ENCODE measurements around the gene EIF6. TPM values are rescaled to one million over a fixed set of nuclear protein-coding genes. Genes with fewer than 3 reads are reported as not detected.

Gene EIF6
- total RNA-seq, 1 donor from 2014 or later = 226 TPM

DNA sequence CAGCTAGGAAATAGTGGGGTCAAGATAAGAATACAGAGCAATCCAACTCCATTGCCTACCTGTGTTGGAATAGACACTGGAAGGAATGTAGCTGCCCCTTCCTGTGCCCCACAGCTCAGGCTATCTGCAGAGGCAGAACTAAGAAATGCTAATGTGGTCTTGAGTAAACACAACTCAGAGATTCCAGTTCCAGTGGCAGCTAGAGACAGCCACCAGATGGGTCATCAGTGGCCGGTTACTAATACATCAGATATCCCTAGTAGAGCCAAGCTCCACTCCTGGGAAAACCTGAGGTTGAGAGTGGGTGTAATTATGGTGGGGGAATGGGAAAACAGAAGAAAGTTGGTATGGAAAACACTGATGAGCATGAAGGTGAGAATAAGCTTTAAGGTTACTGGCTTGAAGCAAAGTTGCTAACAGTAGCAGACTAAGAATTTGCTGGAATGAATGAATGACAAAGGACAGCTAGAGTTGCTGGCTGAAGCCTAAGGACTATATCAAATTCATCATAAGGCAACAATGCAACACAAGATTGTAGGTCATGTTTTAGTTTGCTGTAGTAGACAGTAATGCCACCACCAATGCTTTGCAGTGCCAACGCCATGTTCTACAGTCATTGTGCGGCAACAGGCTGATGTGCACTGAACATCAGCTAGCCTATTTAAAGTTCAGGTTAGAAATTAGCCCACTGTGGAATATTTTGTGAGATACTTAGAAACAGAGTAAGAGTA, 36.0 kb upstream of the EIF6 start:
- Histone ChIP-seq H3K27me3 (ENCODE audit: control insufficient read depth, insufficient read depth, low read length) (no peaks in the 10 kb centered on the region), H3K36me3 (ENCODE audit: control insufficient read depth, insufficient read depth, low read length) (no peaks in the 10 kb centered on the region), H3K4me3 (ENCODE audit: low read depth, low read length) (no peak overlapping the region)
- FAIRE-seq = no peak
- DNase-seq (ENCODE audit: low read depth) = peak; percentile 62
- TF ChIP-seq, protein P1, sequence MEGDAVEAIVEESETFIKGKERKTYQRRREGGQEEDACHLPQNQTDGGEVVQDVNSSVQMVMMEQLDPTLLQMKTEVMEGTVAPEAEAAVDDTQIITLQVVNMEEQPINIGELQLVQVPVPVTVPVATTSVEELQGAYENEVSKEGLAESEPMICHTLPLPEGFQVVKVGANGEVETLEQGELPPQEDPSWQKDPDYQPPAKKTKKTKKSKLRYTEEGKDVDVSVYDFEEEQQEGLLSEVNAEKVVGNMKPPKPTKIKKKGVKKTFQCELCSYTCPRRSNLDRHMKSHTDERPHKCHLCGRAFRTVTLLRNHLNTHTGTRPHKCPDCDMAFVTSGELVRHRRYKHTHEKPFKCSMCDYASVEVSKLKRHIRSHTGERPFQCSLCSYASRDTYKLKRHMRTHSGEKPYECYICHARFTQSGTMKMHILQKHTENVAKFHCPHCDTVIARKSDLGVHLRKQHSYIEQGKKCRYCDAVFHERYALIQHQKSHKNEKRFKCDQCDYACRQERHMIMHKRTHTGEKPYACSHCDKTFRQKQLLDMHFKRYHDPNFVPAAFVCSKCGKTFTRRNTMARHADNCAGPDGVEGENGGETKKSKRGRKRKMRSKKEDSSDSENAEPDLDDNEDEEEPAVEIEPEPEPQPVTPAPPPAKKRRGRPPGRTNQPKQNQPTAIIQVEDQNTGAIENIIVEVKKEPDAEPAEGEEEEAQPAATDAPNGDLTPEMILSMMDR (IDR thresholded peaks at IDR 0.05; ENCODE audit: insufficient read depth, low read length, severe bottlenecking) = no peak

DNA sequence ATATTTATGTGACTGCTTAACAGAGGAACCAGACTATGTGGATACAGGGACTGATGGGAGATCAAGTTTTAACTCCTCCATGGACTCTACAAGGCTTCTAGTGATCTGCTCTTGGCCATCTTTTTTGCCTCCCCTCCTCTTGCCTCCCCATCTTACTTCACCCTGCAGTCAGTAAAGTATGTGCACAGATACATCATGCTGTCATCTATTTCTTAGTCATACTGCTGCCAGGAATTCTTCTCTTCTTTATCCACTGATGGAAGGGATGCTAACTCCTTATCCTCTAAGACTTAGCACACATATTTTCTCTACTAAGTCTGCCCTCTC, 35.3 kb upstream of the EIF6 start:
- H3K36me3 ChIP-seq (ENCODE audit: control insufficient read depth, insufficient read depth, low read length) = no peaks in the 10 kb centered on the region
- no peak overlapping the region for H3K4me3 ChIP-seq (ENCODE audit: low read depth, low read length)
- TF ChIP-seq, protein P1 (IDR thresholded peaks at IDR 0.05; ENCODE audit: insufficient read depth, low read length, severe bottlenecking) = no peak
- DNase-seq (ENCODE audit: low read depth) (peak; percentile 65), FAIRE-seq (no peak)
- no peaks in the 10 kb centered on the region for H3K27me3 ChIP-seq (ENCODE audit: control insufficient read depth, insufficient read depth, low read length)

DNA sequence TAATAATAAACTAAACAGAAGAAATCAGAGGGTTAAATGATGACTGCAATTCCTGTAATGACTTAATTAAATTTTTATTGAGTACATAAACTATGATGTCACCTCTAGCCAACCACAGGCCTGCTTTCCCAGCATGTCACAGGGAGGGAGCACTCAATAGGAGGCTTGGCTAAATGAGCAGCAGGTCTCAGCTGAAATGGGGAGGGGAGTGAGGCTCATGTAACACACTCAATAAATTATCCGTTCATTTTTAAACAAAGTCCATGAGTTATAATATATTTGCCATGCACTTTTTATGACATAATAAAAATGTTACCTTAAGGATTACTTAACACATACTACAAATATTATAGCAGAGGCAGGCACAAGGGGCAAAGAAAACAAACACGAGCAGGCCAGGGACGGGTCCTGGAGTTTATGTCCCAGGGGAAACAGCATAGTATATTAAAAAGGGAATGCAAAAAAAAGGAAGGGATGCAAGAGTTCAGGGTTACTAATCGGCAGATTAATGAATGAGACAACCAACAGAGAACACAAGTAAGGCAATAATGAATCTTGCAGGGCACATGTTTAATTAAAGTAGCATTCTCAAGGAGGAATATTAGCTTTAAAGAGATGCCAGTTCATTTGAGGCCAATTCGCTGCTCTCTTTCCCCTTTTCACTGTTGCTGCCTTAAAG, 34.8 kb upstream of the EIF6 start:
- DNase-seq (ENCODE audit: low read depth) = peak; percentile 56
- FAIRE-seq = no peak

DNA sequence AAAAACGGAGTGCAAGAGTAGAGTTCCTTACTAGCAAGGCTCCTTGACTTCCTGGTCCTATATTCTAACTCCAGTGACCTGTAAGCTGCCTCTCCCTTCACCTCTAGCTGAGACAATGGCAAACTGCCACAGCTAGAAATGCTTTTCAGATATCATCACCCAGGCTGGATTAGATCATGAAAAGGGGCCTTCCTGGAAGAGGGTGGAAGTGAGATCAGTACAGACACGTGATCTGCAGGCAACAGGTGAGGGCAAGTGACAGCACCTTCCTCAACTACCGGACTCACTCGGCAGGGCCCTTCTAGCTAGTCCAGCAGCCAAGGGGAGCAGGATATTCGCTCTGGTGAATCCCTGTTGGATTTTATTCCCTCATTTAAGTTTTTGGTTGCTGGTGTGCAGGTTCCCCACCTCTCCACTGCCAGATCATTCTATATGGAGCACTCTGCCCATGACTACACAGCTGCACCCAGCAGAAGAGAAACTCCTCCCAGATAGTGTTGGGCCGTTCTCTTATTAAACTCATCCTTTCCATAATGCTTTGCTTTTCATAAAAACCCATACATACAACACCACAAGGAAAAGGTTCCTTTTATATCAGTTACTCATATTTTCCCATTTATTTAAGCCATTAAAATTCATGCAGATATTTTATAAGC, 34.1 kb upstream of the EIF6 start:
- FAIRE-seq = peak; percentile 96
- TF ChIP-seq, protein P1 (IDR thresholded peaks at IDR 0.05; ENCODE audit: insufficient read depth, low read length, severe bottlenecking) = no peak
- no peaks in the 10 kb centered on the region for H3K27me3 ChIP-seq (ENCODE audit: control insufficient read depth, insufficient read depth, low read length)
- DNase-seq (ENCODE audit: low read depth) = peak; percentile 99
- no peaks in the 10 kb centered on the region for H3K36me3 ChIP-seq (ENCODE audit: control insufficient read depth, insufficient read depth, low read length)
- no peak overlapping the region for H3K4me3 ChIP-seq (ENCODE audit: low read depth, low read length)

More for the DNA sequence above, 34.8 kb upstream of the EIF6 start:
- Histone ChIP-seq H3K4me3 (ENCODE audit: low read depth, low read length) (no peak overlapping the region), H3K27me3 (ENCODE audit: control insufficient read depth, insufficient read depth, low read length) (no peaks in the 10 kb centered on the region), H3K36me3 (ENCODE audit: control insufficient read depth, insufficient read depth, low read length) (no peaks in the 10 kb centered on the region)
- TF ChIP-seq, protein P1 (IDR thresholded peaks at IDR 0.05; ENCODE audit: insufficient read depth, low read length, severe bottlenecking) = no peak

DNA sequence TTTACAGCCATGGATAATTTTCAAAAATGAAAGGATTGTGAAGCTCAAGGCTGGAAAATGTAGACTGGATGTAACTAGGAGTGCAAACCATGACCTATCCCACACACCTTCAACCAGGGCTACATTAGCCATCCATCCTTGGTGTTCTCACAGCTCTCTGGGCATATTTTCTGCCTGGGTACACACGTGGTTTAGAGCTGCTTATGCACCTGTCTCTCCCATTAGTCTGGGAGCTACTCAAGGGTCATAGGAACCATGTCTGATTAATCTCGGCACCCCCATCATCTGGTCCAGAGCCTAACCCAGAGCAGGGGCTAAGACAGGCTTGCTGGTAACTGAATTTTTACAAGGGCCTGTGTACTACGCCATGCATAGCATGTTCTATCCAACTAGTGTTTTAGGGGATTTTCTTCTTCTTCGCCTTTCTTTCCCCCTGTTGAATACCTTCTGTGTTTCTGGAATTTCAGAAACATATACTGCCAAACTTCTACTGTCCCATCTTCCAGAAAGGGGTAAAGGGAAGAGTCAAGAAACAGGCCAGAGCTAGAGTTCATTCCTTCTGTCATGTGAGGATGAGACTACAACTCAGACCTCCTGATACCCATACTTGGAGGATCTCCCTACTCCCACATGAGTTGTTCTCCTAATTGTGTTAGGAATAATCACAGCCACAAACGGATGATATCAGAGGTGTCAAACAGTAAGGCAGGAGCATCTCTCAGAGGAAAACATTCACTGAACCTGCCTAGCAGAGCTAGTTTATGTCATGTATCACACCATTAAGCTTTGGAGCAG, 33.0 kb upstream of the EIF6 start:
- TF ChIP-seq, protein P1 (IDR thresholded peaks at IDR 0.05; ENCODE audit: insufficient read depth, low read length, severe bottlenecking) = no peak
- FAIRE-seq = no peak
- no peak for DNase-seq (ENCODE audit: low read depth)
- H3K4me3 ChIP-seq (ENCODE audit: low read depth, low read length) = no peak overlapping the region
- H3K27me3 ChIP-seq (ENCODE audit: control insufficient read depth, insufficient read depth, low read length) = no peaks in the 10 kb centered on the region
- no peaks in the 10 kb centered on the region for H3K36me3 ChIP-seq (ENCODE audit: control insufficient read depth, insufficient read depth, low read length)

Data from bronchial epithelial cell (primary cell).